Muscle of leg (tissue), 11 donors: ENCODE data around the gene PTPRK. TPM values are rescaled to one million over a fixed set of nuclear protein-coding genes. Genes with fewer than 3 reads are reported as not detected.

ENCODE experiments used
- DNase-seq: peaks from one replicate; pipeline ENCODE4 v3.0.0; 2013
- H3K27ac ChIP-seq: one replicate; pipeline ENCODE4 v1.5.1; 2013; ENCODE audit warnings: mild to moderate bottlenecking, low read length, control low read depth
- H3K27me3 ChIP-seq: one replicate; pipeline ENCODE4 v1.6.1; 2013; ENCODE audit warnings: low read length; ENCODE audit not compliant: control insufficient read depth, insufficient read depth
- H3K36me3 ChIP-seq: one replicate; pipeline ENCODE4 v1.6.1; 2013; ENCODE audit warnings: low read length; ENCODE audit not compliant: control insufficient read depth, insufficient read depth
- H3K4me1 ChIP-seq: one replicate; pipeline ENCODE4 v1.6.1; 2013; ENCODE audit warnings: low read length; ENCODE audit not compliant: control insufficient read depth, insufficient read depth
- H3K4me3 ChIP-seq: one replicate; pipeline ENCODE4 v1.5.1; 2013; ENCODE audit warnings: low read length, control low read depth
- H3K9me3 ChIP-seq: replicated peaks from 2 replicates; pipeline ENCODE4 v1.6.1; 2013; ENCODE audit warnings: low read depth, low read length; ENCODE audit not compliant: control insufficient read depth
- WGBS: methylation state at CpG from one replicate; pipeline ENCODE4 v1.1.5; 2013; ENCODE audit warnings: missing lambda C conversion rate; ENCODE audit not compliant: insufficient coverage; 5-methylcytosine and 5-hydroxymethylcytosine counted together
- polyA plus RNA-seq, 8 donors: library from polyadenylated mRNA; unstranded; fragments of 120-200 nt; gene quantifications; one replicate each; pipeline versions ENCODE4 v1.2.1 to v1.2.3, GENCODE V29; 2013; ENCODE audit warnings: inconsistent platforms in 1 of 8, low replicate concordance in 1 of 8; ENCODE audit not compliant: insufficient read length in 8 of 8, insufficient read depth in 1 of 8
- total RNA-seq: library from RNA; stranded (reverse); fragments of 120-200 nt; gene quantifications from one replicate; pipeline ENCODE4 v1.2.4, GENCODE V29; 2013

PTPRK gene
- total and polyA plus RNA-seq, 9 donors: 14.4 to 21.8 (median 18.2) TPM

GRCh38 chr6:128162423-128162822, 358.0 kb downstream of the PTPRK start:
- Histone ChIP-seq H3K36me3 (no peaks in the 10 kb centered on the region), H3K27ac (no peak overlapping the region), H3K9me3 (no peaks in the 10 kb centered on the region), H3K4me3 (no peak overlapping the region), H3K4me1 (no peaks in the 10 kb centered on the region), H3K27me3 (no peaks in the 10 kb centered on the region)
- no peak for DNase-seq
- 83% methylated on average over 2 of the region's 2 CpGs for WGBS

- DNase-seq: no peak
- Histone ChIP-seq H3K4me1 (no peaks in the 10 kb centered on the region), H3K9me3 (no peaks in the 10 kb centered on the region), H3K36me3 (no peaks in the 10 kb centered on the region), H3K27ac (no peak overlapping the region), H3K4me3 (no peak overlapping the region), H3K27me3 (no peaks in the 10 kb centered on the region)
- no CpG with 5 or more reads among the region's 1 CpG for WGBS
Measured at GRCh38 chr6:128161839-128162238, 358.6 kb downstream of the PTPRK start.

GRCh38 chr6:128161263-128161662, 359.1 kb downstream of the PTPRK start:
- DNase-seq: no peak
- no peaks in the 10 kb centered on the region for H3K4me1 ChIP-seq
- no peak overlapping the region for H3K27ac ChIP-seq
- H3K36me3 ChIP-seq: no peaks in the 10 kb centered on the region
- no peak overlapping the region for H3K4me3 ChIP-seq
- no CpG with 5 or more reads among the region's 1 CpG for WGBS
- H3K27me3 ChIP-seq: no peaks in the 10 kb centered on the region
- H3K9me3 ChIP-seq: no peaks in the 10 kb centered on the region

- H3K36me3 ChIP-seq: no peaks in the 10 kb centered on the region
- no peaks in the 10 kb centered on the region for H3K4me1 ChIP-seq
- H3K4me3 ChIP-seq: no peak overlapping the region
- no peaks in the 10 kb centered on the region for H3K27me3 ChIP-seq
- no peak overlapping the region for H3K27ac ChIP-seq
- DNase-seq: no peak
- no CpG with 5 or more reads among the region's 4 CpGs for WGBS
- H3K9me3 ChIP-seq: no peaks in the 10 kb centered on the region
Measured at GRCh38 chr6:128158496-128158895, 361.9 kb downstream of the PTPRK start.

GRCh38 chr6:128156321-128157111, 363.9 kb downstream of the PTPRK start:
- no peaks in the 10 kb centered on the region for H3K27me3 ChIP-seq
- no peak overlapping the region for H3K27ac ChIP-seq
- no peaks in the 10 kb centered on the region for H3K9me3 ChIP-seq
- DNase-seq: no peak
- H3K4me1 ChIP-seq: no peaks in the 10 kb centered on the region
- no peaks in the 10 kb centered on the region for H3K36me3 ChIP-seq
- WGBS: no CpG with 5 or more reads among the region's 4 CpGs
- H3K4me3 ChIP-seq: no peak overlapping the region

GRCh38 chr6:128155826-128156225, 364.6 kb downstream of the PTPRK start:
- Histone ChIP-seq H3K4me1 (no peaks in the 10 kb centered on the region), H3K36me3 (no peaks in the 10 kb centered on the region), H3K27ac (no peak overlapping the region), H3K4me3 (no peak overlapping the region), H3K9me3 (no peaks in the 10 kb centered on the region), H3K27me3 (no peaks in the 10 kb centered on the region)
- no peak for DNase-seq
- no CpG with 5 or more reads among the region's 1 CpG for WGBS

- no peak overlapping the region for H3K27ac ChIP-seq
- H3K9me3 ChIP-seq: no peaks in the 10 kb centered on the region
- no peak for DNase-seq
- 100% methylated on average over 1 of the region's 4 CpGs for WGBS
- H3K36me3 ChIP-seq: no peaks in the 10 kb centered on the region
- peaks cover 2% of the 10 kb centered on the region for H3K4me1 ChIP-seq
- no peak overlapping the region for H3K4me3 ChIP-seq
- no peaks in the 10 kb centered on the region for H3K27me3 ChIP-seq
Measured at GRCh38 chr6:128152551-128152950, 367.8 kb downstream of the PTPRK start.

GRCh38 chr6:128150376-128150775, 370.0 kb downstream of the PTPRK start:
- Histone ChIP-seq H3K4me1 (peaks cover 2% of the 10 kb centered on the region), H3K9me3 (no peaks in the 10 kb centered on the region), H3K4me3 (no peak overlapping the region), H3K27ac (no peak overlapping the region), H3K27me3 (no peaks in the 10 kb centered on the region), H3K36me3 (no peaks in the 10 kb centered on the region)
- WGBS: 36% methylated on average over 2 of the region's 5 CpGs
- DNase-seq: no peak

- Histone ChIP-seq H3K27me3 (no peaks in the 10 kb centered on the region), H3K4me3 (no peak overlapping the region), H3K4me1 (peaks cover 2% of the 10 kb centered on the region), H3K9me3 (no peaks in the 10 kb centered on the region), H3K27ac (no peak overlapping the region), H3K36me3 (no peaks in the 10 kb centered on the region)
- no CpG with 5 or more reads among the region's 1 CpG for WGBS
- DNase-seq: no peak
Measured at GRCh38 chr6:128149796-128150195, 370.6 kb downstream of the PTPRK start.

GRCh38 chr6:128144320-128144719, 376.1 kb downstream of the PTPRK start:
- Histone ChIP-seq H3K4me1 (no peaks in the 10 kb centered on the region), H3K36me3 (no peaks in the 10 kb centered on the region), H3K9me3 (no peaks in the 10 kb centered on the region), H3K4me3 (no peak overlapping the region), H3K27me3 (no peaks in the 10 kb centered on the region), H3K27ac (no peak overlapping the region)
- WGBS: 100% methylated on average over 1 of the region's 1 CpG
- no peak for DNase-seq

- Histone ChIP-seq H3K4me3 (no peak overlapping the region), H3K4me1 (no peaks in the 10 kb centered on the region), H3K36me3 (no peaks in the 10 kb centered on the region), H3K9me3 (no peaks in the 10 kb centered on the region), H3K27me3 (no peaks in the 10 kb centered on the region), H3K27ac (no peak overlapping the region)
- DNase-seq: no peak
Measured at GRCh38 chr6:128141932-128142331, 378.5 kb downstream of the PTPRK start.
